ENCODE results near the gene DCAF17.

DNA sequence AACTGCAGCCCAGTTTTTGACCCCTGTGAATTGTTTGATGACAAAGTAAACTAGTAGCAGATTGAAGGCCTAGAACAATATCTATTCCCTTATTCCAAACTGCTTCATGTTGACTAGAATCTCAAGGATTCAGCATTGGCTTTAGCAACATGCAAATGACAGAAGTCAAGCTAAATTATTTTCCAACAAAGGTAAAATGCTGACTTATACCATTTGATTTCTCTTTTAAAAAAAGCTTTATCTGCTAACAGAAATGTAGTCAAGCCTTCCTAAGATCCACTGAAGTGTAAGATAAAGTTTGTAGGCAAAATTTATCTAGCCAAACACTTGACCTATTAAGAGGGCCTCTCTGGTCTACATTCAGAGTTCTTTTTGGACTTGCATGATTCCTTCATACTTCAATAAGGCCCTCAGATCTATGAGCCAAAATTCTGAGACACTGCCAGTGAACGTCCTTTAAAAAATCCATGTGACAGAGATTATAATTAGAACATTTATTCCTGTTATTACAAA lies 78.7 kb downstream of the DCAF17 start:
- TF ChIP-seq, protein P1, sequence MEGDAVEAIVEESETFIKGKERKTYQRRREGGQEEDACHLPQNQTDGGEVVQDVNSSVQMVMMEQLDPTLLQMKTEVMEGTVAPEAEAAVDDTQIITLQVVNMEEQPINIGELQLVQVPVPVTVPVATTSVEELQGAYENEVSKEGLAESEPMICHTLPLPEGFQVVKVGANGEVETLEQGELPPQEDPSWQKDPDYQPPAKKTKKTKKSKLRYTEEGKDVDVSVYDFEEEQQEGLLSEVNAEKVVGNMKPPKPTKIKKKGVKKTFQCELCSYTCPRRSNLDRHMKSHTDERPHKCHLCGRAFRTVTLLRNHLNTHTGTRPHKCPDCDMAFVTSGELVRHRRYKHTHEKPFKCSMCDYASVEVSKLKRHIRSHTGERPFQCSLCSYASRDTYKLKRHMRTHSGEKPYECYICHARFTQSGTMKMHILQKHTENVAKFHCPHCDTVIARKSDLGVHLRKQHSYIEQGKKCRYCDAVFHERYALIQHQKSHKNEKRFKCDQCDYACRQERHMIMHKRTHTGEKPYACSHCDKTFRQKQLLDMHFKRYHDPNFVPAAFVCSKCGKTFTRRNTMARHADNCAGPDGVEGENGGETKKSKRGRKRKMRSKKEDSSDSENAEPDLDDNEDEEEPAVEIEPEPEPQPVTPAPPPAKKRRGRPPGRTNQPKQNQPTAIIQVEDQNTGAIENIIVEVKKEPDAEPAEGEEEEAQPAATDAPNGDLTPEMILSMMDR (IDR thresholded peaks at IDR 0.05; ENCODE audit: low read length): no peak
- TF ChIP-seq EZH2 (IDR thresholded peaks at IDR 0.05; ENCODE audit: borderline replicate concordance, low read length): no peak

All from OCI-LY1 (cell line).